GM13977 (cell line): ENCODE results near the gene OPRL1.

Source experiments
- DNase-seq: peaks from one replicate; pipeline ENCODE4 v3.0.0; 2012; ENCODE audit warnings: low spot score
- CTCF ChIP-seq: IDR thresholded peaks from 2 replicates; pipeline ENCODE4 v1.5.1; 2012; ENCODE audit warnings: mild to moderate bottlenecking, control low read depth; ENCODE audit not compliant: insufficient read depth; ENCODE audit errors: extremely low read depth, missing control alignments
- in situ Hi-C: fragments of 300-500 bp; cut with MboI; formaldehyde crosslinking; loops from one replicate; pipeline ENCODE4 v1.12.0; 2022; ENCODE audit warnings: low sequenced_read_pairs, low pct_unique_long_range_greater_than_20kb, mixed read lengths, inconsistent platforms; ENCODE audit not compliant: unreplicated experiment

OPRL1 gene

DNA sequence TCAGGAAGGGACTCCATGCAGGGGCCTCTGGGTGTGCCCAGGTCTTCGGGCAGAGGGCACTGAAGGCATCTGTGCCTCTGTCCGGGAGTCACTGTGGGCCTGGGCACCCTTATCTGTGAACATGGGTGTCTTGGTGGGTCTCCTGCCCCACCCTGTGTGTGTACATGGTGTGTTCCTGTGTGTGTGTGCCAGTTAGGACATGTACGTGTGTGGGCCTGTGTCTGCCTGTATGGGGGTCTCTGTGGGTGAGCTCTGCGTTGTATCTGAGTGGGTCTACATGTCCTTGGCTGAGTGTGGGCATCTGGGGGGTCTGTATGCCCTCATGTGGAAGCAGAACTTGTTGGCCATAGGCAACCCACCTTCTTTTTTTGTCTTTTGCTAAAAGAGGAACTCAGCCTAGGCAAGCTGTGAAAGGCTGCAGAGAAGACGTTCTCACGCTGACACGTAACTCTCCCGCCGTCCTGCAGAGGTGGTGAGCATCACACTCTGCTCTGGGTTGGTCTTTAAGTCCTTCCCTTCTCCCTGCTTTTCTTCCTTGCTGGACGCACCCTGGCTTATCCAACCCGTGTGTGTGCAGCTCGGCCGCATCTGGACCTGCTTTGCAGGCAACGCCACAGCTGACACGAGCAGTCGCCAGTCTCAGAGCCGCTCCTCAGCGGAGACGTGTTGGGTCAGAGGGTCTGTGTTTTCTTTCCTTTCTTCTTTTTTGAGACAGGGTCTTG, 28.0 kb downstream of the OPRL1 start:
- no peak for TF ChIP-seq CTCF
- in situ Hi-C loops, result no loop called here
- DNase-seq, result no peak

DNA sequence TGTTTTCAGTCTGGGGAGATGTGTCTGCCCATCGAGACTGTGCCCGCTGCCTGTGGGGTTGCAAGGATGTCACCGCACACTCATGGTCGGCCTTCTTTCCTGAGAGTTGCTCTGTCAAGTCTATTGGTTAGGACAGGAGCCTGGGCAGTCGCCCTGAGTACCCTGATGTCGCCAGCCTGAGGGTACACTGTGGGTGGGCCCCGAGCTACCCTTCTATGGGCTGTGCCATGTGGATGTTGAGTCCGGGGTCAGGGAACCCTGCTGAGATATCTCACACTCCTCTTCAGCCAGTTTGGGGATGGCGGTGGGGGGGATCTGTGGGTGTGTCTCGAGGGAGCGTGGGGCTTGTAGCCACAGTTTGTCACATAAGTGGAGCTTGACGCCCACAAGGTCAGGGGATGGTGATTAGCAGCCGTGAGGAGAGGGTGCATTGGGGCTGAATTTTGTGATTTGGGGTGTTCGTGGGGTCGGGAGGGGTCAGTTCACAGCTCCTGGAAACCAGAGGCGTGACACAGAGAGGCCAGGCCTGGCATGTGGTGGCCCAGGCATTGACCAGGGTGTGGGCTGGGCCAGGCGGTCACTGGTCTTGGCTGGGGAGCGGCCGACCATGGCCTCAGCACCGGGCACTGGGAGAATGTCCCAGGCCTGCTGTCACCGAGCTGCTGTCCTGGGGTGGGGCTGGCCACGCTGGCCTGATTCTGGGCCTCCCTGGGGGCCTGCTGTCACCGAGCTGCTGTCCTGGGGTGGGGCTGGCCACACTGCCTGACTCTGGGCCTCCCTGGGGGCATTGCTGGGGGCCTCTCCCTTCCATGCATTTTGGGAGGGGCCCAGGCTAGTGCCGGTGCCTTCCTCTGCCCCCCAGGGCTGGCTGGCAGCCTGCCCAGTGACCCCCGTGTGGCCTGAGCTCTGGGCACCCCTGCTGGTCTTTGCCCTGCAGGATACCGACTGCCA, 29.1 kb downstream of the OPRL1 start:
- no peak for DNase-seq
- TF ChIP-seq CTCF, result no peak
- in situ Hi-C loops, result no loop called here

DNA sequence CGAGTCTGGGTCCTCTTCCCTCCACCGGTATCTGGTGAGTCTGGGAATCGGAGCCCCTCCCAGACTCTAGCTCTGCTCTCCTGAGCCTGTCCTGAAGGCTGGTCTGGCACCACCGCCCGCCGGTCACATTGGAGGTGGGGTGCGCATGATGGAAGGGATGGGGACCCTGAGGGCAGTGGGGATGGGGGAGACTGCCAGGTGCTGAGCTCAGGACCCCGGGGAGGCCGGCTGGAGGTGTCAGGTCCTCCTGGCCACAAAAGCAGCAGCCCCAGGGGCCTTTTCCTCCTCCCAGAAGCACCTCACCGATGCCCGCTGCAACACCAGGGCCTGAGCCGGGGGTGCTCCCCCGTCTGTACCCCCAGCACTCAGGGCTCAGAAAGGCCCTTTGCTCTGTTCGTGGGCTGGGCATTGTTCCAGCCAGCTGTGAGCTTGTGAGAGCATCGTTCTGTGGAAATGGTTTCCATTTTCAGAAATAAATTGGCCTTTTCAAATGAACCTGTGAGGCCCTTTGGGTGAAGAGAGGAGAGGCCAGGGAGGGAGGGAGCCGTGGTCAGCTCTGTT, 30.0 kb downstream of the OPRL1 start:
- no peak for TF ChIP-seq CTCF
- in situ Hi-C loops, result no loop called here

GRCh38 chr20:64110411-64111068, 30.7 kb downstream of the OPRL1 start:
- TF ChIP-seq CTCF, result no peak
- in situ Hi-C loops, result no loop called here
- DNase-seq, result no peak

More for the DNA sequence above, 30.0 kb downstream of the OPRL1 start:
- DNase-seq, result no peak

GRCh38 chr20:64111841-64112641, 32.2 kb downstream of the OPRL1 start:
- in situ Hi-C loops, result no loop called here
- no peak for DNase-seq
- no peak for TF ChIP-seq CTCF
